Measurements from ENCODE around the gene INTS7. TPM values are rescaled to one million over a fixed set of nuclear protein-coding genes. Genes with fewer than 3 reads are reported as not detected.

INTS7 gene
- total and polyA plus RNA-seq, 12 donors = 4.4 to 11.6 (median 8.5) TPM

- H3K4me3 ChIP-seq = no peak overlapping the region
- no peak overlapping the region for H3K27ac ChIP-seq
- DNase-seq (no peak), ATAC-seq (no peak)
- 67 to 69% methylated on average over 9 of the region's 9 CpGs for WGBS, 2 donors
- H3K27me3 ChIP-seq = peaks cover 0 to 8% (median 0%) of the 10 kb centered on the region in 7 donors
- intact Hi-C loops (cut with DNase I) = no loop called here
- TF ChIP-seq CTCF (IDR thresholded peaks at IDR 0.05) = no peak
- no peaks in the 10 kb centered on the region for H3K36me3 ChIP-seq
- peaks cover 0 to 31% (median 0%) of the 10 kb centered on the region in 9 donors for H3K4me1 ChIP-seq
- peaks cover 0 to 3% (median 0%) of the 10 kb centered on the region in 11 donors for H3K9me3 ChIP-seq
These were observed 126.0 kb downstream of the INTS7 start for GRCh38 chr1:211909395-211909794.

- peaks cover 0 to 8% (median 0%) of the 10 kb centered on the region in 7 donors for H3K27me3 ChIP-seq
- no peak for TF ChIP-seq CTCF (IDR thresholded peaks at IDR 0.05)
- intact Hi-C loops (cut with DNase I) = no loop called here
- WGBS, 2 donors = 66 to 78% methylated on average over 2 of the region's 2 CpGs
- no peak overlapping the region for H3K4me3 ChIP-seq
- peaks cover 0 to 34% (median 0%) of the 10 kb centered on the region in 9 donors for H3K4me1 ChIP-seq
- no peak overlapping the region for H3K27ac ChIP-seq
- H3K36me3 ChIP-seq = no peaks in the 10 kb centered on the region
- DNase-seq = no peak
- ATAC-seq = no peak
- peaks cover 0 to 3% (median 0%) of the 10 kb centered on the region in 11 donors for H3K9me3 ChIP-seq
These were observed 126.4 kb downstream of the INTS7 start for GRCh38 chr1:211908951-211909350.

GRCh38 chr1:211908453-211908852 lies 126.9 kb downstream of the INTS7 start:
- intact Hi-C loops (cut with DNase I) = no loop called here
- 55 to 63% methylated on average over 2 of the region's 2 CpGs for WGBS, 2 donors

GRCh38 chr1:211903490-211904245 lies 131.7 kb downstream of the INTS7 start:
- intact Hi-C loops (cut with DNase I) = no loop called here
- 46 to 64% methylated on average over 2 of the region's 2 CpGs for WGBS, 2 donors
- Histone ChIP-seq H3K27me3 (peaks cover 0 to 3% (median 0%) of the 10 kb centered on the region in 7 donors), H3K9me3 (peaks cover 0 to 3% (median 0%) of the 10 kb centered on the region in 11 donors), H3K27ac (no peak overlapping the region), H3K4me3 (no peak overlapping the region), H3K36me3 (no peaks in the 10 kb centered on the region), H3K4me1 (peaks cover 0 to 17% (median 0%) of the 10 kb centered on the region in 9 donors)
- no peak for DNase-seq
- TF ChIP-seq CTCF (IDR thresholded peaks at IDR 0.05) = no peak
- no peak for ATAC-seq

More at GRCh38 chr1:211908453-211908852, 126.9 kb downstream of the INTS7 start:
- TF ChIP-seq CTCF (IDR thresholded peaks at IDR 0.05) = no peak
- DNase-seq (no peak), ATAC-seq (peak in 1 of 8 donors; percentile 27)
- H3K36me3 ChIP-seq = no peaks in the 10 kb centered on the region
- H3K4me1 ChIP-seq = peaks cover 0 to 39% (median 0%) of the 10 kb centered on the region in 9 donors
- no peak overlapping the region for H3K27ac ChIP-seq
- H3K9me3 ChIP-seq = peaks cover 0 to 3% (median 0%) of the 10 kb centered on the region in 11 donors
- H3K4me3 ChIP-seq = no peak overlapping the region
- peaks cover 0 to 8% (median 0%) of the 10 kb centered on the region in 7 donors for H3K27me3 ChIP-seq
